Kidney (tissue), 14 donors: ENCODE data around the gene CIAO2B. TPM values are rescaled to one million over a fixed set of nuclear protein-coding genes. Genes with fewer than 3 reads are reported as not detected.

ENCODE experiments used
- DNase-seq, 5 donors: peaks; one replicate each; pipeline ENCODE4 v3.0.0-alpha.2; 2013 to 2020
- FAIRE-seq: peaks from 2 replicates; lab custom pipeline; 2012; peaks lifted over from hg19 to GRCh38; lab: Jason Lieb, UNC
- H3K27ac ChIP-seq, 2 donors: one replicate each; pipeline ENCODE4 v1.7.0; 2013; ENCODE audit warnings: low read depth in 2 of 2, low read length in 2 of 2, inconsistent platforms in 1 of 2
- H3K27me3 ChIP-seq: one replicate; pipeline ENCODE4 v1.7.1; 2013; ENCODE audit warnings: low read length, inconsistent platforms; ENCODE audit not compliant: control insufficient read depth, insufficient read depth
- H3K36me3 ChIP-seq, 3 donors: one replicate each; pipeline versions ENCODE4 v1.7.0 to v1.7.1; 2013; ENCODE audit warnings: low read length in 3 of 3, control low read depth in 1 of 3, inconsistent platforms in 1 of 3; ENCODE audit not compliant: insufficient read depth in 3 of 3, control insufficient read depth in 2 of 3
- H3K4me1 ChIP-seq, 3 donors: one replicate each; pipeline versions ENCODE4 v1.7.0 to v1.7.1; 2013; ENCODE audit warnings: low read length in 3 of 3, inconsistent platforms in 1 of 3, low read depth in 1 of 3; ENCODE audit not compliant: control insufficient read depth in 2 of 3, insufficient read depth in 2 of 3
- H3K4me3 ChIP-seq, 3 donors: one replicate each; pipeline versions ENCODE4 v1.7.0 to v1.8.1; 2013; ENCODE audit warnings: low read length in 3 of 3, control low read depth in 1 of 3, inconsistent platforms in 1 of 3
- H3K9ac ChIP-seq, 3 donors: one replicate each; pipeline versions ENCODE4 v1.7.0 to v1.7.1; 2013; ENCODE audit warnings: low read length in 3 of 3, control low read depth in 1 of 3, inconsistent platforms in 1 of 3
- H3K9me3 ChIP-seq, 3 donors: one replicate each; pipeline versions ENCODE4 v1.7.0 to v1.7.1; 2013; ENCODE audit warnings: low read length in 3 of 3, control low read depth in 1 of 3, inconsistent platforms in 1 of 3; ENCODE audit not compliant: control insufficient read depth in 2 of 3, insufficient read depth in 1 of 3
- intact Hi-C: fragments of 100-400 bp; cut with DNase I; formaldehyde crosslinking; loops from one replicate; pipeline ENCODE4 v1.11.1; 2022
- polyA plus RNA-seq: library from polyadenylated mRNA; stranded (reverse); fragments of 350-450 nt; fragmentation: Illumina TruSeq; extraction: RNeasy Lipid Tissue Mini Kit (QIAGEN cat#74804); gene quantifications from one replicate; pipeline ENCODE4 v1.2.3, GENCODE V29; 2014; ENCODE audit warnings: low read depth, low replicate concordance; ENCODE audit not compliant: insufficient read depth
- total RNA-seq: library from RNA; stranded (reverse); fragmentation: NEBNext Ultra II Directional; extraction: Animal tissue kit (Norgen Biotek cat#: 25700); gene quantifications from one replicate; pipeline ENCODE4 v1.2.1, GENCODE V29; 2021
- TF ChIP-seq, protein P1 (sequence below): IDR thresholded peaks from 3 replicates; pipeline ENCODE4 v1.5.1; 2012; ENCODE audit warnings: mild to moderate bottlenecking, moderate library complexity, borderline replicate concordance; ENCODE audit not compliant: insufficient read depth; ENCODE audit errors: extremely low read depth
- donor health status: control.
- donor health status: control.
- donor health status: control.
- donor health status: control.
- donor health status: control.
- donor health status: DM: yes; HTN: yes; CAD: no.
- donor health status: Normal renal cell carcinoma (clear cell type).

CIAO2B gene
- total and polyA plus RNA-seq, 2 donors from 2014 or later = 71.2 to 284 TPM

DNA sequence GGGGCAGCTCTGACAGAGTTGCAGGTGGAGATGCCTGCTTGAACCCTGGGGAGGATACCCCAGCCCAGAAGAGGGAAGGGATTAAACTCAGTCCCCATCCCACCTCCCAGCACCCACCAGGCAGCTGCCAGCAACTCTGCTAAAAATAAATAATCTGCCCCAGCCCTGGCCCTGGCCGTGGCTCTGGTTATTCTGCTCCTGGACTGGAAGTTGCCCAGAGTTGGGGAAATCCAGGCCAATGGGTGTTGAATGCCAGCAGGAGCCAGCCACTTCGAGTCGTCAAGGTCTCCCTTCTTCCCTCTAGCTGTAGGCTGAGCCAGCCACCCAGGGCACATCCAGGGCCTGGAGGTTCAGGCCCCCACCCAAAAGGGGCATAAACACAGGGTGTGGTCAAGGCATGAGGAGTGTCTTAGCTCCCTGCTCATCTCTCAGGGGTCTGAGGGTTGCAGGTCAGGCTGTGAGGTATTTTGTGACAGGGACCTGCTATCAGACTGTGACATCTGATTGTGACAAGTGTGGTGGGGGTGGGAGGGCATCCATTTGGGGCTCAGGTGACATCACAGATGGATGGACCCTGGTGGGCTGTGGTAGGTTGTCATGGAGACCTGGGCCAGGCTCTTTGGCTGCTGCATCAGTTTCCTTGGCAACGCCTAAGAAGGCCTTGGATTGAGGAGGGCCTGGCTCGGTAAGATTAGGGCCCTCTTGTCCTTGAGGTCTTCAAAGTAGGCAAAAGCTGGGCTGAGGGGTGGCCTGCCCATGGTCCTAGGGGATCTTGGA, 7.8 kb downstream of the CIAO2B start:
- Histone ChIP-seq H3K27me3 (no peaks in the 10 kb centered on the region), H3K4me1 (peaks cover 0 to 14% (median 4%) of the 10 kb centered on the region in 3 donors), H3K9me3 (no peaks in the 10 kb centered on the region), H3K9ac (peak overlapping the region in 1 of 3 donors; percentile 38), H3K27ac (peak overlapping the region; percentile 58 to 68), H3K4me3 (peak overlapping the region in 1 of 3 donors; percentile 46), H3K36me3 (peaks cover 0 to 1% (median 0%) of the 10 kb centered on the region in 3 donors)
- TF ChIP-seq, protein P1, sequence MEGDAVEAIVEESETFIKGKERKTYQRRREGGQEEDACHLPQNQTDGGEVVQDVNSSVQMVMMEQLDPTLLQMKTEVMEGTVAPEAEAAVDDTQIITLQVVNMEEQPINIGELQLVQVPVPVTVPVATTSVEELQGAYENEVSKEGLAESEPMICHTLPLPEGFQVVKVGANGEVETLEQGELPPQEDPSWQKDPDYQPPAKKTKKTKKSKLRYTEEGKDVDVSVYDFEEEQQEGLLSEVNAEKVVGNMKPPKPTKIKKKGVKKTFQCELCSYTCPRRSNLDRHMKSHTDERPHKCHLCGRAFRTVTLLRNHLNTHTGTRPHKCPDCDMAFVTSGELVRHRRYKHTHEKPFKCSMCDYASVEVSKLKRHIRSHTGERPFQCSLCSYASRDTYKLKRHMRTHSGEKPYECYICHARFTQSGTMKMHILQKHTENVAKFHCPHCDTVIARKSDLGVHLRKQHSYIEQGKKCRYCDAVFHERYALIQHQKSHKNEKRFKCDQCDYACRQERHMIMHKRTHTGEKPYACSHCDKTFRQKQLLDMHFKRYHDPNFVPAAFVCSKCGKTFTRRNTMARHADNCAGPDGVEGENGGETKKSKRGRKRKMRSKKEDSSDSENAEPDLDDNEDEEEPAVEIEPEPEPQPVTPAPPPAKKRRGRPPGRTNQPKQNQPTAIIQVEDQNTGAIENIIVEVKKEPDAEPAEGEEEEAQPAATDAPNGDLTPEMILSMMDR = no peak
- intact Hi-C loops = no loop called here
- DNase-seq (peak in 1 of 5 donors; percentile 73), FAIRE-seq (no peak)

DNA sequence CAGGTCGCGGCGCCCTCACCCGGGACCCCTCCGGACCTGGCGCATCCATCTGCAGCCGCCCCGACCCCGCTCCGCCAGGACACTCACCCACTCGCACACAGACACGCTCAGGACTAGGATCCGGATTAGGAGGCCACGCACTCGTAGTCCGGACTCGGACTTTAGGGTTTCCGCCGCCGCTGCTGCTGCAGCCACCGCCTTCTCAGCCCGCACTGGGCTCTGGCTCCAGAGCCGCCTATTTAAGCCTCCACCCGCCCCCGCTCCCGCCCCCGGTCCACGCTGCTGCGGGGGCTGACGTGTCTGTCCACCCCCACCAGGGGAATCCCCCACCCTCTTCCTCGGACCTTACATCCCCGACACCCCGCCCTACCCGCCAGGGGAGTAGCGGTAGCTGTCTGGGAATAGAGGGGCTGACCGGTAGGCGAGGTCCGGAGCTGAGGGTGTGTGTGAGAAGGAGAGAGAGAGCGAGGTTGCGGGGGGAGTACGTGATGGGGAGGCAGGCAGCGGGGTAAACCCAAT, 8.8 kb downstream of the CIAO2B start, which contains the start of gene RRAD:
Gene RRAD, minus strand, starts transcription at position 214 of the 519 bp plus-strand sequence. CDS start 356 bp downstream, outside the sequence.
- Histone ChIP-seq H3K9ac (peak within 1 kb of the TSS in 2 of 3 donors; percentile 38 to 41), H3K27ac (peak within 1 kb of the TSS; percentile 67 to 88), H3K9me3 (no peaks in the 10 kb centered on the region), H3K4me1 (peaks cover 0 to 20% (median 8%) of the 10 kb centered on the region in 3 donors), H3K4me3 (peak within 1 kb of the TSS in 2 of 3 donors; percentile 28 to 46), H3K27me3 (no peaks in the 10 kb centered on the region), H3K36me3 (no peaks in the 10 kb centered on the region)
- FAIRE-seq (no peak), DNase-seq (peak in 2 of 5 donors; percentile 26 to 90)
- TF ChIP-seq, protein P1 = no peak
- intact Hi-C loops = no loop called here

DNA sequence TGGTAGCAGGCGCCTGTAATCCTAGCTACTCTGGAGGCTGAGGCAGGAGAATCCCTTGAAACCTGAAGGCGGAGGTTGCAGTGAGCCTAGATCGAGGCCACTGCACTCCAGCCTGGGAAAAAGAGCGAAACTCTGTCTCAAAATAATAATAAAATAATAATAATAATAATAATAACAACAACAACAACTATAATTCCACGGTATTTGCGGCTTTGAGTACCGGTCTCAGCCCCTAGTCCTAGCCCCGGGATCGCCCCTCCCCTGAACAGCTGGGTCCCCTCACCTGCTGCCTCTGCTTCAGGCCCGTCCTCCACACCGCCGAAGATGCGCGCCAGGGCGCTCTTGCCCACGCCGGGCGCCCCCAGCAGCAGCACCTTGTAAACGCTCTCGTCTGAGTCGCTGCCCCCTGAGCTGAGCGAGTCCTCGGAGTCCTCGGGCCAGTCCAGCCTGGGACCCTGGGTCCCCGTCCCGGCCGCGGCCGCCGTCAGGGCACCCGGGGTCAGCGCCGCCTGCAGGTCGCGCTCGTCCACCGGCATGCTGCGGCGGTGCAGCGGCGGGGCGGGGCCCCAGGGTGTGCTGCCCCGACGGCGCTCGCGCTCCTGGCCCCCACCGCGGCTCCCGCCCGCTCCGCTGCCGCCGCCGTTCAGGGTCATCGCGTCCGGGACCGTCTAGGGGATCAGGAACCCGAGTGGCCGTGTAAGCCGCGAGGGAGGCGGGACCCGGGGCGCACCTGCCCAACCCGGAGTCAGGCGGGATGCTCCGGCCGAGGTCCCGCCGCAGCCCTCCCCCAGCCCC, 9.5 kb downstream of the CIAO2B start:
- peak overlapping the region in 2 of 3 donors; percentile 38 to 41 for H3K9ac ChIP-seq

More for the DNA sequence above, 9.5 kb downstream of the CIAO2B start:
- FAIRE-seq (no peak), DNase-seq (peak in 1 of 5 donors; percentile 26)
- Histone ChIP-seq H3K9me3 (no peaks in the 10 kb centered on the region), H3K4me1 (peaks cover 0 to 23% (median 14%) of the 10 kb centered on the region in 3 donors), H3K27me3 (no peaks in the 10 kb centered on the region), H3K36me3 (no peaks in the 10 kb centered on the region), H3K27ac (peak overlapping the region; percentile 67 to 88), H3K4me3 (peak overlapping the region in 2 of 3 donors; percentile 42 to 46)
- TF ChIP-seq, protein P1 = peak; percentile 26
- intact Hi-C loops = no loop called here
